Measurements from ENCODE around the gene TAGLN2.

- TF ChIP-seq CTCF (IDR thresholded peaks at IDR 0.05) (no peak), POLR2A (IDR thresholded peaks at IDR 0.05) (no peak), POLR2AphosphoS5 (IDR thresholded peaks at IDR 0.05) (peak; percentile 31)
Measured at GRCh38 chr1:159949123-159949522, 23.8 kb upstream of the TAGLN2 start.

All from prostate gland (tissue), 2 donors.